ENCODE data around the gene TBC1D5.

The TBC1D5 gene

DNA sequence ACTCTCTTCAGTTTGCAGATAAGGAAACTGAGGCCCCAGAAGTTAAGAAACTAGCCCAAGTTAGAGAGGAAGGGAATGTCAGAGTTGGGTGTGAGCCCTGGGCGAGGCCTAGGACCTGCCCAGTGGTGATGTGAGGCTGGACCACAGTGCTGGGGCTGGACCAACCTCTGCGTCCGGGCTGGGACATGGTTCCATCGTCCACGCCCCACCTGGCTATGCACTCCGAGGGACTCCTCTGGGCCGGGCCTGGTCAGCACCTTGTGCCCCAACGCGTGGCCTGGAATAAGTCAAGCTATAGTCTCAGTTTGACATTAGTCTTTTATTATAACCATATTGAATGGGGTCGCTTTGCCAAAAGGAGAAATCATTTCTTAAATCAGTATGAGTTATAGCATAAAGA is 585.6 kb downstream of the TBC1D5 start:
- DNase-seq, result peak in 1 of 42 donors; percentile 23
- intact Hi-C loops (cut with DNase I), result no loop called here

DNA sequence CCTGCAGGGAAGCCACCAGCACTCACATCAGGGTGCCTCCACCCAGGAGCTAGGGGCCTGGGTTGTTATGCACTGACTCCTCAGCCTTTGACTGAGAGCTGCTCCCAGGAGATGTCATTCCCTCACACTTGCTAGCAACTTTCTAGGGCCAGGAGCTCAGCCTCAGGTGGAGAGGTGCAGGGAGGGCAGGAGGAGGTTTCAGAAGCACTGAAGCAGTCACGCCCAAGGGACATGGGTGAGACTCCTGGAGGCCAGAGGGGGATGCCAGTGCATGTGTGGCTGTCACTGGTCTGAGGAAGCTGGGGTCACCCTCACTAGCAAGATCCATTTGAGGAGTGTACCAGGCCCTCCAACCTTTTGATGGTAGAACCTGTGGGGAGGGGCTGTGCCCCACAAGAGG is 586.5 kb downstream of the TBC1D5 start:
- DNase-seq, result no peak
- intact Hi-C loops (cut with DNase I), result no loop called here

DNA sequence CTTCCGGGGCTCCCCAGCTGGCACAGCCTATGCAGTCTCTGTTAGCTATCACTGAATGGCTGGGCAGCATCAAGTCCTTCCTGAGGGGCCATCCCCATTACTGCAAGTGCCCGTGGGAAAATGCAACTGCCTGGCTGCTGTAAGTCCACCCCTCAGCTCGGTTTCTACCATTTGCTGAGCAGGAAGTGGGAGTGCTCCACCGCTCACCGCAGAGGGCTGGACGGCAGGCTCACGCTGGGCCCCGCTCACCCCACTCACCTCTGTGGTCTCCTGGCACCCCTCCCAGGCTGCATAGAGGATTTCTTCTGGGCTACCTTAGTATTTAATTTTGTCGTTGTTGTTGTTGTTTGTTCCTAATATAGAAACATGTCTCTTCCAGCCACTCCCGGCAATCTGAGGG is 587.5 kb downstream of the TBC1D5 start:
- no peak for DNase-seq
- intact Hi-C loops (cut with DNase I), result no loop called here

DNA sequence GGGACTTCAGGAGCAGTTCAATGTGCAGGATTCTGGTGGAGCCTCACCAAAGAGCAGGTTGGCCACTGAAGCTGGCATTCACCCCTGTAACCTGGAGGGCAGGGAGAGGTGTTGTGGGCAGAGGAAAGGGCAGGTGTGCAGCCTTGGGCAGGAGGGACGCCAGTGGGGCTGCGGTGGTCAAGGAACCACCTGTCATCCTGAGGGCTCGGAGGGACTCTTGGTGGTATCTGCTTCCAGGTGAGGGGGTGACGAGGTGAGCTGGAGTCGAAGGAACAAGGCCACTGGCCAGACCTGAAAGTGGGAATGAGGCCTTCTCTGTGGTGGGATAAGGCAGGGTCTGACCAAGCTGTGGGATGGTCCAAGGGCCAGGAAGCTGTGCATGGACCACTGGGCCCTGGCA is 588.2 kb downstream of the TBC1D5 start:
- DNase-seq, result no peak
- intact Hi-C loops (cut with DNase I), result no loop called here

DNA sequence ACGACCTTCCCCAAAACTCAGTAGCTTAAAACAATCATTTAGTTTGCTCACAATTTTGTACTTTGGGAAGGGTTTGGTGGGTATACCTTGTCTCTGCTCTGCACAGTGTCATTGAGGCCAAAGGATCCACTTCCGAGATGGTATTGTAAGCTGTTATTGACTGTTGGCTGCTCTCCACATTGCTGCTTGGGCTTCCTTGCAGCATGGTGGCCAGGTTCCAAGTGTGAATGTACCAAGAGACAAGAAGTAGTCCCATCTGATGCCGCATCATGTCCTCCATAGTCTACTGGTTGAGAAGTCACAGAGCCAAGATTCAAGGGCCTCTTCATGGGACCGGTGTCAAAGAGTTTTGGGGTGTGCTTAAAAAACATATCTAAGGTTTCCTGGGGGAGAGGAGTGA is 589.2 kb downstream of the TBC1D5 start:
- intact Hi-C loops (cut with DNase I), result no loop called here
- no peak for DNase-seq

DNA sequence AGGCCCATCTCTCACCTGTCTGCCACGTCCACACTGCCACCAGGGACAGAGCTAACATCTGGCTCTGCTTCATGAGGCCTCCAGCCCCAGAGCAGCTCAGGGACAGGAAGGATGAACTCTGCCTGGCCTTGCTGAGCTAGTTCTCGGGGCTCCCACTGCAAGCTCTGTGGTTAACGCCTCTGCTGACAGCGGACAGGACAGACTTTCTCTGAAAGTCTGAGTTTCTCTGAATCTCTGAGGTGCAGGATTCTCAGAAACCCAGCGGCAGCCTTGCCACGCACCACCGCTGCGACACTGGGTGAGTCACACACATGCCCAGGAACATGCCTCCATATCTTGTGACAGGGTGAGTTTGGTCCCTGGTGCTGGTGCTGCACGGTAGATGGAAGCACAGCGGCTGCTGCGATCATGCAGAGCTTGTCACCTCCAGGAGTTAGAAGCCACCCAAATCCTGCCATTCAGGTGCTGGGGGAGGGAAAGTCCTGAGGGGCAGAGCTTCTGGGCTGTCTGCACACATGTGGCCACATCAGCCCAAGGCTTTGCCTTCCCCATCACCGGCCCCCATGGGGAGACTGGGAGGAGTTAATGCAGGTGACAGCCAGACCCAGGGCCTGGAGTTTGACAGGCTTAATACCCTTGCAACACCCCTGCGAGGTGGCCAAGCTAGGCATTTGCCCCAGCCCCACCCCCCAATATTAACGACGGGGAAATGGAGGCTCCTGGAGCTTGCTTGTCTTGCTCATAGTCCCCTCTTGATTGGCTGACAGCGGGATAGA is 590.6 kb downstream of the TBC1D5 start:
- intact Hi-C loops (cut with DNase I), result no loop called here
- DNase-seq, result peak in 38 of 42 donors; percentile 13 to 75 (median 48)

DNA sequence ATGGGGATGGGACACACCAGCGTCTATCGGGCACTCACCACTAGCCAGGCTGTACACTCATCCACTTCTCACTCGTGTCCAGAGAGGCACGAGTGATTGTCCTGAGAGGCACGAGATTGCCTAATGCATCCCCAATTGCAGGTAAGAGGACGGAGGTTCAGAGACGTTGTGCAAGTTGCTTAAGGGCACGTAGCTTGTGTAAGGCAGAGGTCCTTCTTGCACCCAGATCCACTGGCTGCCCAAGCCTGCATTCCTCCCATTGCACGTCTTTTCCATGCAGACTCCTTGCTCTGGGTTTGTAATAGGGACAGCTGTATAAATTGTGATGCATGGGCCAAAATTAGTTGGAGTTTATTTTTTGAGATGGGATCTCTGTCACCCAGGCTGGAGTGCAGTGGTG is 593.4 kb downstream of the TBC1D5 start:
- intact Hi-C loops (cut with DNase I), result no loop called here
- no peak for DNase-seq

DNA sequence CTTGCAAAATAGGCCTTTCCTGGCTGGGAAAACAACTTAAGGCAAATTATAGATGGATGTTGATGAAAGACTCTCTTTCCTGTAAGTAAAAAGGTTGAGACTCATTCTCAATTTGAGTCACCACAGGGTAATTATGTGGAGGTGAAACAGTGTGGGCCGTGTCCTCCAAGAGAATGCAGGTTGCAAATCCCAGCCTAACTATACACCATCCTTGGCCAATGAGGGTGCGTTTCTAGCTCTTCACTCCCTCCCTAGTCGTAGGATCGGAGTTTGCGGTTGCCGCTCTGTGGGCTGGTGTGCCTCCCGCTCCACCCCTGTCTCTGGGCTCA is 597.8 kb downstream of the TBC1D5 start:
- intact Hi-C loops (cut with DNase I), result no loop called here
- no peak for DNase-seq

DNA sequence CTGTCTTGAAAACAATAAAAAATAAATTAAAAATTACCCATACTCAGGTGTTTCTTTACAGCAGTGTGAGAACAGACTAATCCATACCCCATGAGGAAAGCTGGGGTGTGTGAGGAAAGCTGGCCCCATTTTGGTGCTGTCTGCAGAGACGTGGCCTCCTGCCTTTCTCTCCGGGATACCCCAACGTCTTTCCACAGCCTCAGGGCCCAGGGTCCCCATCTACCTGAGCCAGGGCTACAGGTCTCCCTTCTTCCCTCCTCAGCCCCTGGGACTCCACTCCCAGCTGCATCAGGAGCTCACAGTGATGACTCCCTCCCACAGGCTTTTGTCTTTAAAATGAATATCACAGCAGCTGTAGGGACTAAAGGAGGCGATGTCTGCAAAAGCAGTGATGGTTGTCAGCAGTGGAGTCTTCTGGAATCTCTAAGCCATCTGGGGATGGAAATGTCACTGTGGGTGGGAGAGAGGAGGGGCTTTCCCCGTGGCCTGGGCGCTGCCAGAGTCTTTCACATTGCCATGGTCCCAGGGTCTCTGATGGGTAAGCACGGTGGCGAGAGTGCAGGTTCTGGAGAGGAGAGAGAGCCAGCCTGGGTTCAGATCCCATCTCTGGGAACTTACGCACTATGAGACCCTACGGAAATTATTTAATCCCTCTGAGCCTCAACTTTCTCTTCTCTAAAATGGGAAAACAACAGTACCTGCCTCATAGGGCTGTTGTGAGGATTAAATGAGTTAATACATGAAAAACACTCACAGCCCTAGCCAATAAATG is 598.4 kb downstream of the TBC1D5 start:
- intact Hi-C loops (cut with DNase I), result no loop called here
- peak in 2 of 42 donors; percentile 11 to 45 for DNase-seq

DNA sequence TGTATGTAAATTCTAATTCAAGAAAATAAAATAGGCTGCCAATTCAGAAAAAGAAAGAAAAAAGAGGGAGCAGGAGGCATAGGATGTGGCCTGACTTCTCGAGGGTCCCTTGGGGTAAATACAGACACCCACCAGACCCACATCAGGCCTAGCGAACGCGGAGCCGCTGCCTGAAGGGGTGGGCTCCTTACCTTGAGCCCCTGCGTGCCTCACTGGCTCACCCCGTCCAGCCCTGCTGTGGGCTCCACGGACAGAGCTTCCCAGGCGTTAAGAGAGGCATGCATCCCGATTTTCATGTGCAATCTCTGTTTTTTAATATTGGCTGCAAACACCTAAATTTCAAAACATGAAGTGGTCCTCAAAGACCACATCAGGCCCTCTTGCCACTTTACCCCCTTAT is 599.9 kb downstream of the TBC1D5 start:
- intact Hi-C loops (cut with DNase I), result no loop called here
- DNase-seq, result no peak

DNA sequence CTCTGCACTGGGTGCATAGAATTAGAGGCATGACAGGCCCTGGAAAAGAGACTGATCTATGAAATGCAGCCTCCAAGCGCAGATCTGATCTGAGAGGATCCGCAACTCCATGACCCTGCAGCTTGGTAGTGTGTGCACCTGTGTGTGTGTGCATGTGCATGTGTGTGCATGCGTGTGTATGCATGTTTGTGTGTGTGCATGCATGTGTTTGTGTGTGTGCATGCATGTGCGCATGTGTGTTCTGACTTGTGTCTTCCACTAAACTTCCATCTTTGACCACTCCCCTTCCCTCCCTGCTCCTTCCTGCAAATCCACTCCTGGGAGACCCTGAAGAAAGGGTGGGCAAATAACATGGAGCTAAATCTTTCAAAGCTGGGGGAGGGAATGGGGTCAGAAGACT is 600.7 kb downstream of the TBC1D5 start:
- intact Hi-C loops (cut with DNase I), result no loop called here
- DNase-seq, result no peak

DNA sequence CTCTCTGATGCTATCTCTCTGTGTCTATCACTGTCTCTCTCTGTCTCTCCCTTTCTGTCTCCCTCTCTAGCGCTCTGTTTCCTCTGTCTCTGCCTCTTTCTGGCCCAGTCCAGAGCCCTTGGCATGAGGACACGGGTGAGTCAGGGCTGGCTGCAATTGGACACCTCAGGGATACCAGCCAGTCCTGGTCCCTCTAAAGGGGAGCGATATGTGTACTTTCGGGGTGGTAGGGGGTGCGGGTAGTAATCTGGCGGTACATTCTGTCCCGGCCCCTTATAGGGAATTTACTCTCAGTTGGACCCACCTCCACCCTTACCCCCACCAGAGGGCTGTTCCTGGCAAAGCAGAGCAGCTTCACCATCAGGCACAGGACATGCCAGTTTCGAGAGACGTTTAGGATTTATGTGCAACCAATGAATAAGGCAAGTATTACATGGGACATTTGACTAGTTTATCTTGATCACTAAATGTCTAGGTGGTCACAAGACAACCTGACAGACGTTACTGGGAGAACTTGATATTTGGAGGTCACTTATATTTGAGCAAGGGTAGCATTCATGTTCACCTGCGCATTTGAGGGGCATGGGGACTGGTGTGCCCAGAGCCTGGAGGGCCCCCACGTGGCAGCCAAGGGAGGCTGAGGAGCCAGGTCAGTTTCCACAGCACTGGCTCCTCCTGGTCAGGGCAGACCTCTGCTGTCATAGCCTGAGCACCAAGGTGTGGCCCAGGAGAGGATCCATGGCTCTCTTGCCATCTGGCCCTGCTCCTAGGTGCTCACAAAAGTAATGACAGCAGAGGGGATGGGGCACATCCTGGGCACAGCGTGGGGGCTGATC is 601.5 kb downstream of the TBC1D5 start:
- intact Hi-C loops (cut with DNase I), result no loop called here
- no peak for DNase-seq

DNA sequence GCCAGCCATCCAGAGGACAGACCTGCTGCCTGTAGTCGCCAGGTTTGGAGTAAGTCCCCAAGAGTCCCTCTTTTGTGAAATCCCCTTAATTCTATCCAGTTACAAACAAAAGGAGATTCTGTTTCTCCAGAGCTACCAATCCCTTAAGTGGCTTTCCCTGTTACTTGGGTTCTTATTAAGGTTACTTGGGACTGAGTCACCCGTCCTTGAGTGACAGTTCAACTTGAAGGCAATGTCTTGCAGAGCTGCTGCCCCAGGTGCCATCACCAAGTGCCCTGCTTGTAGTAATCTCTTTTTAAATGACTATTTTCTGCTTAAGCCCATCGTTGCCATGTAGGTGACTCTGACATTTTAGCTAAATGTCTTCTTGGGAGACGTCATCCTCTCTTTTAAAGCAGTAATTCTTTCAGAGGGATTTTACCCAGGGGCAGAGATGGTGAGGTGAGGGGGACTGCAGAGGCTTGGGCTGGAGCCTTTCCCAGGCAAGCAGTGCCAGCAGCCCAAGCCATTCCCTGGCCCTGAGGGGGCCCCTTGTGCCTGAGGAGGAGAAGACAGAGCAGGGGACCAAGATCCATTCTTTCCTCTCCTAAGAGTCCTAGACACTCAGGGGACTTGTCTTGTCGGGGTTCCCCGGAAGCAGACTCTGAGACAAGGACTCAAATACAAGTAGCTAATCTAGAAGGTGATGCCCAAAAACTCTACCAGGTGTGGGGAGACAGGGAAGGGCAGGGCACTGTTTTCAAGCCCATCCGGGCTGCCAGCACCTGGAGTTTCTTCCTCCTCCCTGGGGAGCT is 604.0 kb downstream of the TBC1D5 start:
- no peak for DNase-seq

DNA sequence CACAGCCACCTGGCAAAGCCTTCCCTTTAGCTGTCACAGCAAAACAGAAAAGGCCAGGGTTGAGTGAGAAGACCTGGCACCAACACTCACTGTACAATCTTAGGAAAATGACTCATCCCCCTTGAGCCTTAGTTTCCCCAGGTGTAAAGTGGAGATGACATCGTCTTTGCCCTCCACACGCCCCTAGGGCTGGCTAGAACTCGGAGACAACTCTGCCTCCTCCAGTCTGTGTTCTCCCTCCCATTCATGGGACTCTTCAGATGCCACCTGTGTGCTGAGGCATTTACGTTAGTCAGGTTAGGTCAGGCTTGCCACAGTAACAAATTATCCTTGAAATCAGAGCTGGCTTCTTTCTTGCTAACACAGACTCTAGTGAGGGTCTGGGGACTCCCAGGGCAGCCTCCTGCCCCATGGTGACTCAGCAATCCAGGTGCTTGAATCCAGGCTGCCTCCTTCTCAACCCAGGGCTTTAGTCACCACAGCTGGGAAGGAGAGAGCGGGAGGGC is 605.1 kb downstream of the TBC1D5 start:
- no peak for DNase-seq
- intact Hi-C loops (cut with DNase I), result no loop called here

More for the DNA sequence above, 604.0 kb downstream of the TBC1D5 start:
- intact Hi-C loops (cut with DNase I), result no loop called here

DNA sequence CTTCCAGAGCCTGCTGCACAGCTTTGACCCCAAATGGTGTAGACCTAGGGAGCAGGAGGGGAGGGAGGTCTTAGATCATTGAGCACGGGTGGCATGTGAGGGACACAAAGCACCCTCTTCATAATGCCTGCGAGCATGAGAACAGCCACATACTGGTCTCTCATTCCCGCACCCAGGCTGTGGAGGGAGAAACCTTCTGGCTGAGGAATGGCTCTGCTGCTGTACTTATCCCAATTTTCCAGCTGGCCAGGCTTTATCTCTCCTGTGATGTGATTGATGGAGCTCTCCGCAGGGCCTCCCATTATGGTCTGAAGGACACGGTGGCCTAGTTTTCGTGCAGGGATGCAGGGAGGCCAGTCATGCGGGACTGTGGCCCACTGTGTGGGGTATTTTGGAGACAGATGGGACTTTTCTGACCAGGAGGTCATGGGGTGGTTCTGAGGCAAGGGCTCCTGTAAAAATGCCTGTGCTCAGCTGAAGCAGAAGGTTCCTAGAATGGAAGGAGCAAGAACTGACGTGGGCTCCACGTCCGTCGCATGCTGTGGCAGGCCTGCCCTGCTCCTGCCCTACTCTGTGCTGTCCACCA is 606.2 kb downstream of the TBC1D5 start:
- DNase-seq, result no peak
- intact Hi-C loops (cut with DNase I), result no loop called here

DNA sequence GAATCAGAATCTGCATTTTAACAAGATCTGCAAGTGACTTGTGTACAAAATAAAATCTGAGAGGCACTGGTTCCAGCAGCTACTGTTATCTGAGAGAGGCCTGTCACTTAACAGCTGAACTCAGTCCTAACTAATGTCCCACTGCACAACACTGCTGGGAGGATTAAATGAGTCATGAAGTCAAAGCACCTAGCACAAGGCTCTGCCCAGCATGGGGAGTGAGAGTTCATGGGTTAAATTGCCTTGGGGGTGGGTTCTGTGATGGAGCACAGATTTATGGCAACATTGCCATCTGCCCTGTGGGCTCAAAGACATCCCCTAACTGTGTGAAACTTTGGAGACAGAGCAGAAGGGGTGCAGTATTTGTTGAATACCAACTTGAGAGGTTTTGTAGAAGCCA is 606.7 kb downstream of the TBC1D5 start:
- no peak for DNase-seq
- intact Hi-C loops (cut with DNase I), result no loop called here

DNA sequence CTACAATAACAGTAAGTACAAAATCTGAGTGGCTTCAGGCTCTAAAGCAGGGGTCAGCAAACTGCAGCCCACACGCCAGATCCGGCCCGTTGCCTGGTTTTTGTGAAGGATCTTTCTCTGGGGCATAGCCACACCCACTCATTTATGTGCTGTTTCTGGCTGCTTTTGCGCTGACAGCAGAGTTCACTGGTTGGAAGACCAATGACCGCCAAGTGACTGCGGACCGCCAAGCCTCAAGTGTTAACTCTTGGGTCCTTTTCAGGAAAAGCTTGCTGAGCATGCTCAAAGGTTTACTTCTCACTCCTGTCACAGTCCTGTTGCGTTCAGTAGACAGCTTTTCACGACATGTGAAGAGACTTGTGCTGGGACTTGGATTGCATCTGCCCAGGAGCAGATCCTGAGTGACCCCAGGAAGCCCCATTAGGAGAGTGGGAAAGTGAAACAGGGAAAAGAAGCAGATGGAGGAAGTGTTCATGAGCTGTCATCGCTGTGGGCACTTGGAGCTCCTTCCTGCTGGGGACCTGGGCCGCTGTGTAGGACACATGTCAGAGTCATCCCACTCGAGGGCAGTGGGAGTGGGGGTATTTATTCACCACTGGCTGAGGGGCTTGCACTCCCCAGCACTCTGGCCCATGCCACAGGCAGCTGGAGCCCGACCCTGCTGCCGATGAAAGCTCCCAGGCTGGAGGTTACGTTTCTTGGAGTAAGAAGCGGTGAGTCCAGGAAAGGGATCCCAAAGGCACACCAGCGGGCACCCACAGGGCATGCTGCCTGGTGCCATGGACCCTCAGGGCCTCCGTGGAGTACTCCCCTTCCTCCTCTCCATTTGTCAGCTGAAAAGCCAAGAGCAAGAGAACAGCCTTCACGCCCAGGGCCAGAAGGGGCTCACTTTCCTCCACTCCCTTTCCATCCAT is 608.5 kb downstream of the TBC1D5 start:
- intact Hi-C loops (cut with DNase I), result no loop called here
- no peak for DNase-seq

All from head of caudate nucleus (tissue), 42 donors.